IPS DF 4.7 (cell line): Measurements from ENCODE around the gene ACER2.

Experiments
- DNase-seq: peaks from one replicate; pipeline ENCODE4 v3.0.0-alpha.2; 2013; ENCODE audit warnings: low spot score; ENCODE audit errors: extremely low read depth

ACER2 gene

GRCh38 chr9:19484699-19485098, 75.9 kb downstream of the ACER2 start:
- DNase-seq: no peak

DNA sequence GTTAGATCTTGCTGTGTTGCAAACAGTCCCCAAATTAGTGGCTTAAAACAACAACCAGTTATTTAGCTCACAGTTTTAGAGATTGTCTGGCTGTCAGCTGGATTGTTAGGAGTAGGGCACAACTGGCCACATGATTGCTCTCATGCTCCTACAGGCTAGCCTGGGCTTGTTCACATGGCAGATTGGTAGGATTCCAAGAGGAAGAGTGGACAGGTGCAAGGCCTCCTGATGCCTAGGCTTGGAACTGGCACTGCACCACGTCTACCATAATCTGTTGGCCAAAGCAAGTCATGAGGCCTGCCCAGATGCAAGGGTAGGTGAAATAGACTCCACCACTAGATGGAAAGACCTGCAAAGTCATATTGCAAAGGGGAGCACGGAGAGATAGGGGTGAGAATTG, 76.4 kb downstream of the ACER2 start:
- no peak for DNase-seq

- DNase-seq: no peak
These were observed 78.0 kb downstream of the ACER2 start for GRCh38 chr9:19486803-19487202.

- no peak for DNase-seq
These were observed 79.9 kb downstream of the ACER2 start for GRCh38 chr9:19488721-19489120.

DNA sequence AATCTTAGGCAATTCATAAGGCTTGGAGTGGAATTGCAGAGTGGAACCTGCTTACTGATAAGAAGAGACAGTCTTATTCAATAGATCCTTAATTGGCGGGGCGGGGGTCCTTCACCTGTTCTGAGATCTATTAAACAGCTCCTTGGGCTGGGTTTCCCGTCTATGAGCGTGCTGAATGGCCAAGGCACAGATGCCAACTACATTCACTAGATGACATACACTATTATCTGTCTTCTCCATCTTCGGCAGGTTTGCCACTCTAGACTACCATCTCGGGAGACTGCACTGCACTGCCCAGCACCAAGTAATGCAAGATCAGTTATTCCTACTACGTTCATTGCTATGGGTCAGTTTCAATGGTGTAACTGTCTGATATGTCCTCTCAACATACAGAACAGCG, 81.5 kb downstream of the ACER2 start:
- DNase-seq: no peak

DNA sequence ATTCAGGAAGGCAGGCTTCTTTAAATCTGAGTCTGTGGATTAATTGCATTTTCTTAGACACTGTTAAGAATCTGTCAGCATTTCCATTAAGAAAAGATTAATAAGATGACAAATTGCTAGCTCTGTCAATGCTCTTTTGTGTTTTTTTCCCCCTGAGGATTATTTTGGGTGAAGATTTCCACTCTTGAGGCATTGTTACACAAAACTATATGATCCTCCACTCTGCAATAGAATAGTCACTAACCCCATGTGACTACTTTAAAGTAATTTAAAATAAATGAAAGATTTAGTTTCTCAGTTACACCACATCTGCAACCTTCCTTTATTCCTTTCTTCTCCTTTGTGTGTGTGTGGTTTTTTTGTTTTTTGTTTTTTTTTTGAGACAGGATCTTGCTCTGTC, 82.0 kb downstream of the ACER2 start:
- no peak for DNase-seq

- DNase-seq: no peak
These were observed 84.0 kb downstream of the ACER2 start for GRCh38 chr9:19492775-19493173.

DNA sequence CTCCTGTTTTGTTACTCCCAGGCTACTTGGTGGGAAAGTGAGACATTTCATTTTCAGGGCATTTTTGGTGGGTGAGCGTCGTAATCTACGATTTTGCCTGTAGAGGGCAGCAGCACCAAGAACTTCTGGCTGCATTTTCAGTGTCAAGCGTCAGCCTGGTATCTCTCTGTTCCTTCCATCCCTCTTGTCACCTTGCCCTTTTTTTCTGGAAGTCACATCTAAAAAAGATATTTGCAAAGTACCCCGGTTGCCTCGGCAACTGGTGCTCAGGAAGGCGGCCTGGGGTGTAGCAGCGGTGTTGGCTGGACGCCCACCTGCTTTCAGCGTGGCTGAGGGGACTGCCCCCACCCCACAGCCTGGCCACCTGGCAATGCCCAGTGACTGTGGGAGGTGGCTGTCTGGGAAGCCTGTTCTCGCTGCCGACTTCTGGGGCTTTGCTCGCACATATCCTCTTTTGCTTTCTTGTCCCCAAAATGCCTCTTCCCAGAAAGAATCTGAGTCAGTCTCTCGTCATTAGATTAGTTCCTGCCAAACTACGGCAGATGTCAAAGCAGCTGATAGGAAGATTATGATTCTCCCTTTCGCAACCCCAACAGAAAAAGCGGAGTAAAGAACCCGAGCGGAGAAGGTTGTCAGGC, 84.5 kb downstream of the ACER2 start:
- no peak for DNase-seq

DNA sequence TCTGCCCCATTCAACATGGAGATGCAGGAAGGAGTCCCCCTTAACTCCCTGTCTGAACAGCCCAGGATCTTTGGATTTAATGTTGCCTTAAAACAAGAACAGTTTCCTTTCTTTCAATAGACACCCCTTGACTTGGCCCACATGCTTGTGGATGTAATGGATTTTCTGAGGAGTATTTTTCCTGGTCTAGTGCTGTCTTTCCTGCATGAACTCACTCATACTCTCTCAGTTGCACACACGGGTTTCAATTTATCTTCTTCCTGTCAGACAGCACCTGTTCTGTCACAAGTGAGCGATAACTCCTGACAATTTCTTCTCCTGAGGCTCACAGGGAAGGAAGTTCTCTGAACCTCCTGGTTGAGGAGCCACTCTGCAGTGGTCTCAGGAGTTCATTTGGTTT, 85.1 kb downstream of the ACER2 start:
- DNase-seq: no peak

DNA sequence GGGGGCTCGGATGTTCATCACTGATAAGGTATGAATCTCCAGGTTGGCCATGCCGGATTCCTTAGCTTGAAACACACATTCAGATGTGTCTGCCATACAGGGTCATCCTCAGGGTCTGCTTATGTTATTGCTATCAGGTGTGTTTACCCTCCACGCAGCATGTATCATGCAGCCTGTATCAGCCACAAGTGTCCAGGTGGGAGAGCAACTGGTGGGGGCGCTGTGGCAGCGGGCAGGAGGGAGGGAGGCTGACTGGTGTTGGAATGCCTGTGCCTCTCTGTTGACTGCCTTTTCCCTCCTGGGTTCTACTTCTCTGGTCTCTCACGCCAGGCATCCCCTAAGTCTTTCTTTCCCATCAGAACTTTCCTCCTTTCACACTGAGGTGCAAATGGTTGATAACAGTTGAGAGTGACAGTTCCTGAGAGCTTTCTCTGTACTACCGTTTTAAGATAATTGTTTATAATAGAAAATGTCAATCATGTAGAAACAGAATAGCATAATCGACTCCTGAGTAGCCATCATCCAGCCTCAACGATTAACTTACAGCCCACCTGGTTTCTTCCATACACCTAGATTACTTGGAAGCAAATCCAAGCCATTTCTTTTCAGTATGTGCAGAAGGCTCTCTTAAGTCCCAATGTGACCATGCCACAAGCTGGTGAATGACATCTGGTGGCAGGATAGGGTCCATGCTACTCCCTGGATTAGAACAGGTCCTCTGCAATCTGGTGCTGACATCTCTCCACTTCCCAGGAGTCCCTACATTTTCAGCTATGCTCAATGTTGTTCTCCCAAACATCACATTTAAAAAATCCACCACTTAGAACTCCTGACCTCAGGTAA, 86.6 kb downstream of the ACER2 start:
- no peak for DNase-seq

- DNase-seq: no peak
These were observed 87.7 kb downstream of the ACER2 start for GRCh38 chr9:19496321-19497050.

DNA sequence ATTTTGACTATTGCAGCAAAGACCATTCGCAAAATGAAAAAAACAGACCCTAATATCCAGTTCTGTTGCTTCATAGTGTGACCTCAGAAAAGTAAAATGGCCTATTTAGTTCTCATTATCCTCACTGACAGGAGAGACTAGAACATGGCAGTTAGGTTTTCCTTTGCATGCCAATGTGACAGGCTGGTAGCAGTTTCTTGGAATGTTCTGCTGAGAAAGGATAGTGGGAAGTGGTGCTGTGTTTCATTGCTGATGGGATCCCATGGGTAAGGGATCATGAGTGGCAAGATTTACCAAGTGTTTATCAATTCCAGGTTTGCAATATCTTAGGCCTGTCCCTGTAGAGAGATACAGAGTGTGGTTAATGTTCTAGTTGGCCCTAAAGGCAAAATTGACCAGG, 88.5 kb downstream of the ACER2 start:
- no peak for DNase-seq

- DNase-seq: no peak
These were observed 89.2 kb downstream of the ACER2 start for GRCh38 chr9:19498015-19498414.
